ENCODE measurements around the gene KCNMA1. TPM values are rescaled to one million over a fixed set of nuclear protein-coding genes. Genes with fewer than 3 reads are reported as not detected.

Gene KCNMA1
- total and polyA plus RNA-seq, 9 of the 15 experiments (the other 6 are each of a cell fraction or from before 2014, with no cell fraction given): 0.01 to 0.95 (median 0.15) TPM; not detected in 4

DNA sequence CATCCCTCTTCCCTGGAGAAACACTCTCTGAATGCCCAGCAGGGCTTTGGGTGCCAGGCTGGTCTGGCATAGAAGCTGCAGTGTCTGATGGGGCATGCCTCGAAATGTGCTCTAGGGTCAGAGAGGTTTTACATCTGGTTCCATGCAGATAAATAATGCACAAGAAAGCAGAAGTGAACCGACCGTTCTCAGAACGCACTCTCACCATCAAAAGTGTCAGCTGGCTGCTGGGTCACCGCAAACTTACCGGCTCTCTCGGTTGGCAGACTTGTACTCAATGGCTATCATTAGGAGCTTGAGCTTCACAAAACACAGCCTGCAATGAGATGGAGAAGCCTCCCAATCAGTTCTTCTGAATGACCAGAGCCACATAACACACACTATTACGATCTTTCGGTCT, 610.0 kb downstream of the KCNMA1 start:
- H3K9me1 ChIP-seq (ENCODE audit: control insufficient read depth, insufficient read depth, low read length): no peaks in the 10 kb centered on the region
- 1% methylated on average over 9 of the region's 9 CpGs for WGBS (ENCODE audit: insufficient coverage, low coverage, missing lambda C conversion rate)
- H3K9ac ChIP-seq (ENCODE audit: insufficient read depth in 1 of 2, low read depth in 2 of 2, low read length in 2 of 2): no peak overlapping the region
- FAIRE-seq (no peak), ATAC-seq (no peak), DNase-seq (ENCODE audit: extremely low read depth in 1 of 4, low spot score in 3 of 4) (no peak)
- H3K36me3 ChIP-seq (ENCODE audit: control insufficient read depth, insufficient read depth, low read length): no peaks in the 10 kb centered on the region
- H2AFZ ChIP-seq (ENCODE audit: low read depth, low read length): no peak overlapping the region
- no peaks in the 10 kb centered on the region for H3K9me3 ChIP-seq (replicated peaks; ENCODE audit: control insufficient read depth, insufficient read depth, low read depth, low read length)
- ChIA-PET CTCF (ENCODE audit: low intra/inter-chr PET ratio) (no interaction called here), POLR2A (no interaction called here)
- intact Hi-C loops (cut with micrococcal nuclease) (no loop called here), in situ Hi-C loops (cut with MboI) (no loop called here)
- H3K79me2 ChIP-seq (ENCODE audit: control insufficient read depth, insufficient read depth, low read length): no peaks in the 10 kb centered on the region
- H3K4me1 ChIP-seq (replicated peaks in 1 of 2; ENCODE audit: control insufficient read depth in 2 of 2, insufficient read depth in 2 of 2, low read length in 2 of 2): no peaks in the 10 kb centered on the region
- no TSS peak for BruUV-seq (replicated peaks)
- peaks cover 0 to 8% of the 10 kb centered on the region in 2 experiments; a peak in 1 of 5 replicates for H3K27me3 ChIP-seq (ENCODE audit: control insufficient read depth in 2 of 2, insufficient read depth in 2 of 2, low read length in 2 of 2)
- H3K27ac ChIP-seq (ENCODE audit: extremely low read depth, low read depth, low read length): no peak overlapping the region
- H3K4me3 ChIP-seq: no peak overlapping the region
- H4K20me1 ChIP-seq (replicated peaks; ENCODE audit: control insufficient read depth, insufficient read depth, low read length): no peaks in the 10 kb centered on the region
- H3K4me2 ChIP-seq (ENCODE audit: insufficient read depth, low read length): no peak overlapping the region
- TF ChIP-seq TEAD1 (CRISPR knock-in tag; IDR thresholded peaks at IDR 0.05) (no peak), ZFP30 (CRISPR knock-in tag; IDR thresholded peaks at IDR 0.05; ENCODE audit: borderline replicate concordance) (no peak), EP400 (IDR thresholded peaks at IDR 0.05) (no peak), ZNF277 (CRISPR knock-in tag; IDR thresholded peaks at IDR 0.05; ENCODE audit: borderline replicate concordance) (no peak), DPF2 (IDR thresholded peaks at IDR 0.05) (no peak), SLC30A9 (CRISPR knock-in tag; IDR thresholded peaks at IDR 0.05) (no peak)
